Left ventricle myocardium inferior (tissue), 1 donor: ENCODE results near the gene NOL11. TPM values are rescaled to one million over a fixed set of nuclear protein-coding genes. Genes with fewer than 3 reads are reported as not detected.
"Not testable (repeated sequence)": the region's sequence is repeated elsewhere in the genome, so short reads cannot be mapped to it uniquely, and the experiment has no call there.

Source experiments
- DNase-seq: peaks from one replicate; pipeline ENCODE4 v3.0.0-alpha.2; 2020
- H3K27ac ChIP-seq: fragments of 200-600 bp; replicated peaks from 2 replicates; pipeline ENCODE4 v1.8.0; 2021
- H3K27me3 ChIP-seq: fragments of 200-600 bp; 2 replicates; pipeline ENCODE4 v1.8.0; 2021; ENCODE audit warnings: low read depth
- H3K36me3 ChIP-seq: fragments of 200-600 bp; 2 replicates; pipeline ENCODE4 v1.8.0; 2021
- H3K4me1 ChIP-seq: fragments of 200-600 bp; 2 replicates; pipeline ENCODE4 v1.8.0; 2021
- H3K4me3 ChIP-seq: fragments of 200-600 bp; 2 replicates; pipeline ENCODE4 v1.8.0; 2021; ENCODE audit warnings: mild to moderate bottlenecking, moderate library complexity
- H3K9me3 ChIP-seq: fragments of 200-600 bp; replicated peaks from 2 replicates; pipeline ENCODE4 v1.8.0; 2021
- CTCF ChIP-seq: fragments of 200-600 bp; IDR thresholded peaks from 2 replicates; pipeline ENCODE4 v1.8.0; 2021; ENCODE audit warnings: antibody characterized with exemption, mild to moderate bottlenecking, borderline replicate concordance
- intact Hi-C: fragments of 100-400 bp; cut with micrococcal nuclease; formaldehyde crosslinking; loops from one replicate; pipeline ENCODE4 v1.11.0; 2022
- total RNA-seq: library from RNA; stranded (reverse); fragmentation: NEBNext Ultra II Directional; extraction: Animal tissue kit (Norgen Biotek cat#: 25700); gene quantifications from one replicate; pipeline ENCODE4 v1.2.1, GENCODE V29; 2021
- donor health status: DM: no; HTN: yes; CAD: no; lungs with severe emphysema.

The NOL11 gene
- total RNA-seq, 1 donor from 2014 or later = 25.3 TPM

DNA sequence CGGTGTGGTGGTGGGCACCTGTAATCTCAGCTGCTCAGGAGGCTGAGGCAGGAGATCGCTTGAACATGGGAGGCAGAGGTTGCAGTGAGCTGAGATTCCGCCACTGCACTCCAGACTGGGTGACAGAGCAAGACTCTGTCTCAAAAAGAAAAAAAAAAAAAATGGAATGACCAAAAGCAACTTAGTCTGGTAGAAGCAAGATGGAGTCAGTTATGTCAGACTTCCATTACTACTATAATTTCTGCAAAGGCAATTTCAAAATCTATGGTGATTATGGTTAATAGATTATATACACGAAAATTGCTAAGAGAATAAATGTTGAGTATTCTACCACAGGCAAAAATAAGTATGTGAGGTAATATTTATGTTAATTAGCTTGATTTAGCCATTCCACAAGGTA is 32.3 kb downstream of the NOL11 start:
- H3K9me3 ChIP-seq = no peaks in the 10 kb centered on the region
- H3K27me3 ChIP-seq = no peaks in the 10 kb centered on the region
- H3K27ac ChIP-seq = no peak overlapping the region
- no peaks in the 10 kb centered on the region for H3K4me1 ChIP-seq
- peaks cover 57% of the 10 kb centered on the region for H3K36me3 ChIP-seq
- no peak for TF ChIP-seq CTCF
- intact Hi-C loops = no loop called here
- no peak overlapping the region for H3K4me3 ChIP-seq
- no peak for DNase-seq

- H3K4me3 ChIP-seq = no peak overlapping the region
- no peaks in the 10 kb centered on the region for H3K4me1 ChIP-seq
- no peak for TF ChIP-seq CTCF
- intact Hi-C loops = no loop called here
- H3K27ac ChIP-seq = no peak overlapping the region
- no peaks in the 10 kb centered on the region for H3K9me3 ChIP-seq
- H3K36me3 ChIP-seq = peaks cover 49% of the 10 kb centered on the region
- no peaks in the 10 kb centered on the region for H3K27me3 ChIP-seq
- DNase-seq = no peak
Measured at GRCh38 chr17:67751101-67752074, 33.7 kb downstream of the NOL11 start.

- DNase-seq, H3K27ac ChIP-seq, H3K4me1 ChIP-seq, intact Hi-C loops, H3K4me3 ChIP-seq, H3K9me3 ChIP-seq, H3K27me3 ChIP-seq: not testable (repeated sequence)
- peaks cover 42% of the 10 kb centered on the region for H3K36me3 ChIP-seq
Measured at GRCh38 chr17:67752160-67752559, 34.4 kb downstream of the NOL11 start.

DNA sequence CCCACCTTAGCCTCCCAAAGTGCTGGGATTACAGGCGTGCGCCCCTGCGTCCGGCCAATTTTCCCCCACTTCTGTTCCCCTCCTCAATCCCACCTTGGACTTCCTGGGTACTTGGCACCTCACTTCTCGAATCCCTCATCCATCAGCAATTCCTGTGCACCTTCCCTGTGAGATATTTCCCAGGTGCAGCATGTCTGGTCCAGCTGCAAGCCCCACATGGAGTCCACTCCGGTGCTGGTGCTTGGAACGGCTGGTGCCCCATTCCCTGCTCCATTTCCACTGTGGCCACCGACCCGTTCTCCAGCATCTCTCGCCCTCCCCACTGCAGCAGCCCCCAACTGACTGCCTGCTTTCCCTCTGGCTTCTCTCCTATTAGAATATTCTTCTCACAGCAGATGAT is 35.3 kb downstream of the NOL11 start:
- H3K9me3 ChIP-seq = no peaks in the 10 kb centered on the region
- H3K4me3 ChIP-seq = no peak overlapping the region
- intact Hi-C loops = no loop called here
- TF ChIP-seq CTCF = no peak
- H3K36me3 ChIP-seq = peaks cover 33% of the 10 kb centered on the region
- H3K27ac ChIP-seq = no peak overlapping the region
- no peak for DNase-seq
- no peaks in the 10 kb centered on the region for H3K27me3 ChIP-seq
- no peaks in the 10 kb centered on the region for H3K4me1 ChIP-seq

DNA sequence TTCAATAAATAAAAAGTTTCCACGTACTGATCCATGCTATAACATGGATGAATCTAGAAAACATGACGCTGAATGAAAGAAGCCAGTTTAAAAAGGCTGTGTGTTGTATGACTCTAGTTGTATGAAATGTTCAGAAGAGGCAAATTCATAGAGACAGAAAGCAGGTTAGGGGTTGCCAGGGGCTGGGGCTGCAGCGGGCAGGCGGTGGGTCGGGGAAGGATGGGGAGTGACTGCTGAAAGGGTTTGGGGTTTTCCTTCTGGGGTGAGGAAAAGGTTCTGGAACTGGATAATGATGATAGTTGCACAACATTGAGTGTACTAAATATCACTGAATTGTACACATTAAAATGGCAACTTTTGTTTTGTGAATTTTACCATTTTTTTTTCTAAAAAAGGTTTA is 36.3 kb downstream of the NOL11 start:
- H3K9me3 ChIP-seq = no peaks in the 10 kb centered on the region
- DNase-seq = no peak
- intact Hi-C loops = no loop called here
- no peaks in the 10 kb centered on the region for H3K27me3 ChIP-seq
- no peaks in the 10 kb centered on the region for H3K4me1 ChIP-seq
- peaks cover 23% of the 10 kb centered on the region for H3K36me3 ChIP-seq
- H3K4me3 ChIP-seq = no peak overlapping the region
- H3K27ac ChIP-seq = no peak overlapping the region
- TF ChIP-seq CTCF = no peak

DNA sequence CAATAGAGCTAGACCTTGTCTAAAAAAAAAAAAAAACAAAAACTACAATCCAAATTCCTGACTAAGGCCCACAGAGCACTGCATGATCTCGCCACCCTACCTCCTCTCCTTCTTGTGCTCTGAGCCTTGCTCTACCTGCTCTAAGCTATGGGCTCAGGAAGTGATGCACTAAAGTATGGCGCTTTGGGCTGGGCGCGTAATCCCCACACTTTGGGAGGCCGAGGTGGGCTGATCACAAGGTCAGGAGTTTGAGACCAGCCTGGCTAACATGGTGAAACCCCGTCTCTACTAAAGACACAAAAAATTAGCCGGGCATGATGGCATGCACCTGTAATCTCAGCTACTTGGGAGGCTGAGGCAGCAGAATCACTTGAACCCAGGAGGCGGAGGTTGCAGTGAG is 37.0 kb downstream of the NOL11 start:
- H3K27me3 ChIP-seq, H3K4me1 ChIP-seq, H3K27ac ChIP-seq, H3K4me3 ChIP-seq, H3K9me3 ChIP-seq, DNase-seq, intact Hi-C loops: not testable (repeated sequence)
- peaks cover 20% of the 10 kb centered on the region for H3K36me3 ChIP-seq

DNA sequence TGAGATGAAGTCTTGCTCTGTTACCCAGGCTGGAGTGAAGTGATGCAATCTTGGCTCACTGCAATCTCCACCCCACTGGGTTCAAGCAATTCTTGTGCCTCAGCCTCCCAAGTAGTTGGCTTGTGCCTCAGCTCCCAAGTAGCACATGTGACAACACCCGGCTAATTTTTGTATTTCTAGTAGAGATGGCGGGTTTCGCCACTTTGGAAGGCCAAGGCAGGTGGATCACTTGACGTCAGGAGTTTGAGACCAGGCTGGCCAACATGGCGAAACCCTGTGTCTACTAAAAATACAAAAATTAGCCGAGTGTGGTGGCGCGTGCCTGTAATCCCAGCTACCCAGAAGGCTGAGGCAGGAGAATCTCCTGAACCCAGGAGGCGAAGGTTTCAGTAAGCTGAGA is 39.0 kb downstream of the NOL11 start:
- intact Hi-C loops, H3K4me1 ChIP-seq, H3K9me3 ChIP-seq, H3K4me3 ChIP-seq, H3K27me3 ChIP-seq, H3K36me3 ChIP-seq, H3K27ac ChIP-seq, DNase-seq: not testable (repeated sequence)
